ENCODE data around the gene GAN.
"Not testable (repeated sequence)": the region's sequence is repeated elsewhere in the genome, so short reads cannot be mapped to it uniquely, and the experiment has no call there.

GAN gene

DNA sequence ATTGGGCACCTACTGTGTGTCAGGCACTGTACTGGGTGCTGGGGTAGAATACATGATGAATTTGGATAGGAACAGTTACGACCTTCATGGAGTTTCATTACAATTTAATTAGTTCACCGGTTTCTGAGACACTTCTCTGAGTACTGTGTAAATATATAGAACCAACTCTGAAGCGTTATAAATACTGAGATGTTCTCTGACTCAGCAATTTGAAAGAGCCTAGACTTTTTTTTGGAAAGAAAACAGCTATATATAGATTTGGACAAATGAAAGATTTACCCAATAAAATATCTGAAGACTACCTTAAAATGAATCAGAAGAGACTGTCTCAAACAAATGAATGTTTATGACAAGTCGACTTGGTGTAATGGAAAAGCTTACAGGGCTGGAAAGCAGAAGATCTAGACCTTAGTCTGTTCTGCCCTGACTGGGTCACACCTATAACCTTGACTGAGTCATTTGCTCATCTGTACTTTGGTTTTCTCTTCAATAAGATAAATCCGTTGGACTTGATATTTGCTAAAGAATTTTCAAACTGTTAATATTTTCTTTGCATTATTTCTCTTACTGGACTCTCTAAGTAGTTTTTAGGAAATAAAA is 4.6 kb upstream of the GAN start:
- DNase-seq: no peak

DNA sequence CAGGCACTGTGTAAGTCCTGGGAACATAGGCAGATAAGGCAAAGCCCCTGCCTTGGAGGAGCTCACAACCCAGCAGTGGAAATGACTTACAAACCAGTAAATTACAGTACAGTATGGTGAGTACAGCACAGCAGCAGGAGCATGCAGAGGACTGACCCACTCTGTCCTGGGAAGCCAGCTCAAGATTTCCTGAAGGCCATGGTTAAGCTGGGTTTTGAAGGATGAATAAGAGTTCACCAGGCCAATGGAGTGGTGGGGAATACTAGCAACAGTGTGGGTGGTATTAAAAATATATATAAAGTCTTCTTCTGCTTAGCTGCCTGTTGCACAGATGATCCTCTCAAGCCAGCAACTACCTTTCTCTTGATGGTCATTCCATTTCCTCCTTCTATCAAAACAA is 3.0 kb upstream of the GAN start:
- no peak for DNase-seq

DNA sequence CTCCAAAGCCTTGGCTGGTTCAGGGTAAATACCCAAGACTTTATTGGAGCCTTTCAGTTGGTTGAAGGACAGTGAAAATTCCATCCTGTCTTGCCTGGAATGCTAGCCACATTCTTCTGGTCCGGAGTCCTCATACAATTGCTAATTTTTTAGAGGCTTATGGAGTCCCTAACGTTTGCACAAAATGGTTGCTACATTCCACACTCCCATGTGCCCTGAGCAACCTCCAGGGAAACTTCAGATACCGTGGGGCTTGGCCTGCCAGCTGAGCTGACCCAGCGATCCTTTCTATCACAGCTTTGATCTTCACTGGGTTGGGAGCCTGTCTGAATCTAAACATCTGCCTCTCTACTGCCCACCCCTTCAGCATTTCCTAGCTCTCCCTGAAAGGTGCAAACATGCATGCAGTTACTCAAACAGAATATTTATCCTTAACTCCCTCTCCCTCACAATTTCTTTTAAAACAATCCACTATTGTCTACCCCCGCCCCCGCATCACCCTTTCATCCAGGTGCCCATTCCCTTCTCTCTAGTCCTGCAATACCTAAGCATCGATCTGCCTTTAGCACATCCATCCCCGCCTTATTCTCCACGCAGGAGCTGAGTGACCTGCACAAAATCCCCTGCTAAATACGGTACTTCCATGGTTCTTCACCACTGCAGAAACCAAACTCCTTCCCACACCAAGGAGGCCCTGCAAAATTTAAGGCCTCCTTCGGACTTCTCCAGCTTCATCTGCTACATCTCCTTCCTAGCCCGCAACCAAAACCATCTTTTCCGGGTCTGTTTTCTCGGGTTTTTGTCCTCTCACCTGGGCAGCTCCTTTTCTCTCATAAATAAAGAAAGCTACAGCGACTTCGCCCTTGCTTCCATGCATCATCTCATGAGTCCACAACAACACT is 810 bp upstream of the GAN start:
- DNase-seq: peak in 1 of 2 experiments; percentile 28

DNA sequence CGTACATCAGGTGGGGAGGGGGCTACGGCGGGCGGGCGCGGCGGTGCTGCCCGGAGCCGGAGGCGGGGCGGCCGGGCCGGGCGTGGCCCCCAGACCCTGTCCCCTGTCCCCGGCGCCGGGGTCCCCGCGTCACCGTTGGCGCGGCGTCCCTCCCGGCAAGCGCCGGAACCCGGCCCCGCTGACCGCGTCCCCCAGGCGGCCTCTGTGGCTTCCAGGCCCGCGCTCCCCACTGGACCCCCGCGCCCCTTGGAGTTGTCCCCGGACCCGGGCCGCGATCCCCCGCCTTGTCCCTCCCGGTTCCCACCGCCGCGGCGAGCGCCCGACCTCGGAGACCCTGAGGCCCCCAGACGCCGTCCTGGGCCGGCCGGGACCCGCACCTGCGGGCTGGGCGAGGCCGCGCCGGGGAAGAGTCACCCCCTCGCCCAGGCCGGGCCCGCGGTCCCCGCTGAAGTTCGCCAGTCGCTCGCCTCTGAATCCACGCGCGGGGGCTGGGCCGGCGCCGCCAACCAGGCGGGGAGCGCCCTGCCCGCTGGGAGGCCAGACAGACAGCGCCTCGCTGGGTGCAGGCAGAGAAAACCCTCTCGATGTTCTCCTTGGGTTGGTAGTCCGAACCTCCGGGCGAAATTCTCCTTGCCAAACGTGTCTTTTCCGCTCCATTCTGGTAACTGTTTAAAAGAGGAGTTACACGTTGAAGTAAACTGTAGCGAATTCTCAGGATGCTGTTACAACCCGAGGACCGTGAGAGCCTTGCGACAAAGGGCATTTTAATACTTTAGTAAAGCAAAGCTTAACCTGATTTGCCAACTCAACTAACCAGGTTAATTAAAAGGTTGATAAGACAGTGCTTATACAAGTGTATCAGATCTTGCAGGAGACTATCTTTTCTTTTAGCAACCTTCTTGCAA is 761 bp downstream of the GAN start:
- DNase-seq: peak; percentile 66 to 70

DNA sequence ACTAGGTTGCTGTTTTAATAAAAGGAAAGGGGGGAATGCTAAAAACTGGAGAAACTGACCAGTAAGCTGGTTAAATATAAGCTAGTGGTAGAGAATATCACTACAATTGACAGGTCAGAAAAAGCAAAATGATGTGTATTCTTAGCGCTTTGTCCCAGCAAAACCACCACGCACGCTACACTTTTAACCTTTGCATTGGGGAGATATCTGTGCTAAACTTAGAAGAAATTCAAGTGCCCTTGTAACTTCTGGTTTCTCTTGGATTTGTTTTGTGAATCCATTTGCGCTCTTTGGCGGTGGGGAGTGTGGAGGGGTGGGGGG is 1.4 kb downstream of the GAN start:
- no peak for DNase-seq

DNA sequence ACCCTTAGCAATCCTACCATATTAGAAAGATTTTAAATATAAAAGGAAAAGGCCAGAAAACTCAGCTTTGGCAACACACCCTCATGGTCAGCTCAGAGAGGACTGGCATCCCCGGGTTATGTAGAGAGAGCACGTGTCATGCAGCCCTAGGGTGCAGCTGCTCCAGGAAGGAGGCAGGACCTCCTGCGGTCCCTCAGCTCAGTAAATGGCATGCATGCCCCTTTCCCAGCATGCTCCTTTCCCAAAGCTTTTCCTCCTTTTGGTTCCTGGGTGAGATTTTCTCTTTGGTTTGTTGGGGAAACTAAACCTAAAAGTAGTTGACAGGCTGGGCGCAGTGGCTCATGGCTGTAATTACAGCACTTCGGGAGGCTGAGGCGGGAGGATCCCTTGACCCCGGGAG is 3.9 kb downstream of the GAN start:
- no peak for DNase-seq

DNA sequence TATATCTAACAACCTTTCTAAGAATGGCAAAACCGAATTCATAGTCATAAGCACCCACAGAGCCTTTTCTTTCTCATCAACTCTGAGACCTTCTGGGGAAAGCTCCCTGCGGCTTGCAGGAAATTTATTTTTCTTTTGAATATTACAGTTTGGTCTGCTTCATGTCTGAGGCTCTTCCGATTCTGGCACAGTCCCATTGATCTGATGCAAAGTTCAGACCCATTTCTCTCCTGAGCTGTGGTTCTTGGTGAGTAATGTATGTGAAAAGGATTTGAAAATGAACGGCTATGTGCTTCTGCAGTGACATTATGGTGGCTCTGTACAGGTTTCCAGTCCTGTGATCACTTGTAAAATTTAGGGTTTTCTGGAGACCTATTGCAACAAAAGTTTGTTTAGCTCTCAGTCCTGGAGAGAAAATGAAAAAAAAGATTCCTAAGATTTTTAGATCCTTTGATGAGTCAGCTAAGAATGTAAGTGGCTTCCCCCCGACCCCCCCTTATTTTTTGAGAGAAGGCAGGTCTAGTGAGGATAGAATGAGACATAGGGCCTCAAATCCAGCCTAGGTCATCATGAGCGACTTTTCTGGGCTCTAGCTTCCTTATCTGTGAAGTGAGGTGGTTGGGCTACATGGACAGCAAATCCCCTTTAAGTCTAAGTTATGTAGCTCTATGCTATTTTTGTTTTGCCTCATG is 4.6 kb downstream of the GAN start:
- no peak for DNase-seq

DNA sequence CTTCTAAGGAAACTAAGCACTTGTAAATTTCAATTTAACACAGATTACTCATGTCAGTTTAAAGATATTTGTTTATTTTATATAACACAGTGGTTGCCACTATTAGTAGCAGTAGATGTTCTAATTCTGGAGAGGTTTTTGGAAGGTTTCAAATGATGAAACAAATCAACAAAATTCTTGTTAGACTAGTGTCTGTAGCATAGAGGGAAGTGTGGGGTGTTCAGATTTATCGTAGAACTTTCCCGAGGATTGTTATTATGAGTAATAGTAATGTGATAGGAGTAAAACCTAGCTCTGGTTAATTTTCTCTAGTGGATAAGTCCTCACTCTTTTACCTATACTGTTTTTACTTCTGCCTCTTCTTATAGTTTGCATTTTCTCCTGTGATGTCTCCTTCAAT is 6.3 kb downstream of the GAN start:
- no peak for DNase-seq

DNA sequence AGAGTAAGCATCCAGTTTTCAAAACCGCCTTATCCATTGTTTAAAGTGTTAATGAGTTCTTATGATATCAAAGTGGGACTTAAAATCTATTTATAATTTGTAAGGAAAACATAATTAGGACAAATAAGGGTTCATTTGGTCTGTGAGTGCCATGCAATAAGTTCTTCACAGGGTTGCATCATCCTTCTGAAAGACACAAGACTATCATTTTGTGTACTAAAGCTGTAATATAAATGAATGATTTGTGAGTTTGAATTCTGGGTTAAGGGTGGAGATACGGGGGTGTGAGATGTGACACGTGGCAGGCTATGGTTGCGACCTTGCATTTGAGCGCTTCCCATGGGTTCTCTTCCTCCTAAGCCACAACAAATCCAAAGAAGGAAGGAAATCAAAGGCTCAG is 6.8 kb downstream of the GAN start:
- DNase-seq: no peak

DNA sequence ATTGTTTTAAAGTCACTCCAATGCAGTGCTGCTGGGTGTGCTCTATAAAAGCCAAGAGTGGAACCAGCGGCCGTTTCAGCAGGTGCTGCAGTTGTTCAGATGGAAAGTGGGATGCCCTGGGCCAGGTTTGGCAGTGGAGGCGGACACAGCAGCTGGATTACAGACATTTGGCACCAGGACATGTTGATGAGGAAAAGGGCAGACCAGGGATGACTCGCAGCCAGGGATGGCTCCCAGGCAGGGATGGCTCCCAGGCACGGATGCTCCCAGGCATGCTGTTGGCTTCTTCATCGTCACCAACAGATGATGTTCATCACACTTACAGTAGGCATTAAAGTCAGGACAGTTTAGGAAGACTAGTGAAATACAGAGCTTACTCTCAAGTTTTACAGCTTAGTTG is 10.0 kb downstream of the GAN start:
- DNase-seq: no peak

DNA sequence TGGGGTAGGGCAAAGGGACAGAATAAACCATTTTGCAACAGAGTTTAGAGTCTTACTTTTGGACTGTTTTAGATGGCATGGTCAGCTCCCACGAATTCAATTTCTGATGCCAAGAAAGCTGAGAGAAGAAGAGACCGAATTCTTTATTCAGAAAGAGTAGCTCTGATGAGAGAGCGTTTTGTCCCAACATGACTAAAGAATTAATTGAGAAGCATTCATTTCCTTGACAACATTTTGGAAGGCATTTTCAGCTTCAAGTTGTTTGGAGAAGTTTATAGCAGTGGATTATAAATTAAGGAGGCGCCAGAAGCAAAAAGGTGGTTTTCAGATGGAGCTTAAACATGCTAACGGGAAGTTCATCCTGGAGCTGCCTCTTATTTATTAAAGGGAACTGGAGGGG is 12.2 kb downstream of the GAN start:
- no peak for DNase-seq

DNA sequence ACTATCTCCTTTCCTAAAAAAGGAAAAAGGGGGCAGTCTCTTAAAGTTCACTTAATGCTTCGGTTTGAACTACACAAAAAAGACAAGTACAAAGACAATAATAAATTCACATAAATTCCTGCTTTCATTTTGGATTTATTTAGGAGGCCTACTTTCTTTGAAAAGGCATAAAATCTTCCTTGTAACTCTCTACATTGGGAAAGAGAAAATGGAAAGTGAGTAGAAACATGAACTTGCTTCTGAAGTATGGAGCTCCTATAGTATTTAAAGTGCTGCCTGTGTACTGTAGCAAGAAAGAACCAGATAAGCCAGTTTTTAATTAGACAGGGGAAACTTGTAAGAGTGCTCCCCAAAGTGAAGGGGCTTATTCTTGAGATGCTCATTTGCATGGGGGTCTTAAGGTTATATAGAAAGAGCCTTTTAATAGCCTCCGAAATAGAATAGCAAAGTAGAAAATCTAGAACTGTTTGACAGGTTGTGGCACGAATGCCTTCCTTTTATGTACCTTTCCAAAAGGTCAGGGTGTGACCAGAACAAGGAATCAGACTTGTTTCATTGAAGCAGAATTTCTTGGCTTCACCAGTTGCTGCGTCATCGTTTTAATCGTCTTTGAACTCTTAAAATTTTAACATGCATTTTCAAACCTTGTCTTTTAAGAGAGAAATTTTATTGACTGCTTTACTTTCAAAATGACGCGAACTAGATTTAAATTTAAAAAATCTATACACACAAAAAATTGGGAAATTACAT is 12.9 kb downstream of the GAN start:
- DNase-seq: no peak

DNA sequence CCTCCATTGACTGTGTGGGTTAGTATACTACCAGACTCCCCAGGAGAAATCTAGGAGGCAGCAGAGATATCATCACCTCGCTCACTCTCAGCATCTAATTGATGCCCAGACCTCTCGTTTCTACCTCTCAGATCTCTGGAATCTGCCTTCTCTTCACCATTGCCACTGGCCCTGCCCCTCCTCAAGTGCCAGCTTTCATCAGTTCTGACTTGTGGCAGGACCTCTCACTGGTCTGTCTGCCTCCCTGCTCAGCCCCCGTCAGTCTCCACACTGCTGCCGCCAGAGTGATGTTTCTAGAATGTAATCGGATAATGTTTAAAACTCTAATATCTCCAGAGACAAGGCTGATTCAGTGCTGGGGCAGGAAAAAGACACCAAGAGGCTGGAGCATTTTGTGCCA is 15.2 kb downstream of the GAN start:
- DNase-seq: no peak

DNA sequence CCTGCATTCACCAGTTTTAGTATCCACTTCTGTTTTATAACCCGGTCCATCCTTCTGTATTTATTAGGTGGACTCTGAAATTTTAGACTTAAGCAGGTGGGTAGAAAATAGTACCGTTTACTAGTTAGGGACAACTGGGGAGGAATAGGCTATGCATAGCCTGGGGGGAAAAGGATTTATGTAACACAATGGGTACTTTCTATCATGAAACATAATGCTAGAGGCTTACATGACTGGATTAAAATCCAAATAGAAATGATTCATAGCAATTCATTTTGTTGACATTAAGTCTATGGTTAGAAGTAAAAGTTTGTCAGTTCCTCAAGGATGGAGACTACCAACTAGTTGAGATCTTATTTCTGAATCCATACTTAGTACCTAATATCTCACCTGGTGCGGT is 18.6 kb downstream of the GAN start:
- DNase-seq: no peak

DNA sequence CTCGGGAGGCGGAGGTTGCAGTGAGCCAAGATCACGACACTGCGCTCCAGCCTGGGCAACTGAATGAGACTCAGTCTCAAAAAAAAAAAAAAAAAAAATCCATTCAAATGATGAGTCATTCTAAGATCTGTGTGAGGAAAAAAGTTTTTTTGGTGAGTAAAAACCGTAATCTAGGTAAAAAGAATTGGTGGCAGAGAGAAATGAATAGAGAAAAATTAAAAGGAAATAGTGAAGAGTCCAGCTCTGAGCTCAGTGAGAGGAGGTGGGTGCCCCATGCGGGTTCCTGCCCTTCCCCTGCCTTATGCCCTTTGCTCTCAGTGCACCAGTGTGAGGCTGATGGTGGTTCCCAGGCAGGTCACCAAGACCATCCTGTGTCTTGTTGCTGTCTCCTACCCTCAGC is 20.9 kb downstream of the GAN start:
- peak; percentile 45 to 59 for DNase-seq

DNA sequence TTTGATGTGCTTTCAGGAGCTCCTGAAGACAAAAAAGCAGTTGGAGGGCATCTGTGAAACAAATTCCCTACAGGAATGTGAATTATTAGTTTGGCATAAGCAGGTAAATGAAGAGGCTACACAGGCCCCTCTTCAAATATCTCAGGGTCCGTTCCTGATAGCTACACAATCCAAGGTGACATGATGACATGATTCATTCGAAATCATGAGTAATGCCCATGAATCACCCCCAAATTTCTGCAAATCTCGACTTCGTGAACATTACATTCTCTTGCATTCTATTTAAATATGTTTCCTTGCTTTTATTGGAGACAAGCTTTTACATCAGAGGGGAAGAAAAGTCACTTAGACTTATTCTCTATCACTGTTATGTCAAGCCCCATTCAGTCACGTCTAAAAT is 22.3 kb downstream of the GAN start:
- no peak for DNase-seq

DNA sequence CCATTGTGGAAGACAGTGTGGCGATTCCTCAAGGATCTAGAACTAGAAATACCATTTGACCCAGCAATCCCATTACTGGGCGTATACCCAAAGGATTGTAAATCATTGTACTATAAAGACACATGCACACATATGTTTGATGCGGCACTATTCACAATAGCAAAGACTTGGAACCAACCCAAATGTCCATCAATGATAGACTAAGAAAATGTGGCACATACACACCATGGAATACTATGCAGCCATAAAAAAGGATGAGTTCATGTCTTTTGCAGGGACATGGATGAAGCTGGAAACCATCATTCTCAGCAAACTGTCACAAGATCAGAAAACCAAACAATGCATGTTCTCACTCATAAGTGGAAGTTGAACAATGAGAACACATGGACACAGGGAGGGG is 30.4 kb downstream of the GAN start:
- not testable (repeated sequence) for DNase-seq

DNA sequence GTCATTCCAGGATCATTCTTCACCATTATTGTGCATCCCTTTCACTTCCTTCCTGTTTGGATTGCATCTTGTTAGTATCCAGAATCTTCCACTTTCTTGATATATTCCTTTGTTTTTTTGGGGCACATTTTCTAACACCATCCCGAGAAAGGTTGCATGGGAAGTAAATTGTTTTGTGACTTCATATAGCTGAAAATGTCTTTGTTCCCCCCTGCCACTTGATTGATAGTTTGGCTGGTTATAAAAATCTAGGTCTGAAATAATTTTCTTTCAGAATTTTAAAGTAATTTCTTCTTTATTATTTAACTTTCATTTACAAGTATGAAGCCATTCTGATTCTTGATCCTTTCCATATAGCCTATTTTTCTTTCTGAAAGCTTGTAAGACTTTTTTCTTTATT is 32.7 kb downstream of the GAN start:
- DNase-seq: no peak

DNA sequence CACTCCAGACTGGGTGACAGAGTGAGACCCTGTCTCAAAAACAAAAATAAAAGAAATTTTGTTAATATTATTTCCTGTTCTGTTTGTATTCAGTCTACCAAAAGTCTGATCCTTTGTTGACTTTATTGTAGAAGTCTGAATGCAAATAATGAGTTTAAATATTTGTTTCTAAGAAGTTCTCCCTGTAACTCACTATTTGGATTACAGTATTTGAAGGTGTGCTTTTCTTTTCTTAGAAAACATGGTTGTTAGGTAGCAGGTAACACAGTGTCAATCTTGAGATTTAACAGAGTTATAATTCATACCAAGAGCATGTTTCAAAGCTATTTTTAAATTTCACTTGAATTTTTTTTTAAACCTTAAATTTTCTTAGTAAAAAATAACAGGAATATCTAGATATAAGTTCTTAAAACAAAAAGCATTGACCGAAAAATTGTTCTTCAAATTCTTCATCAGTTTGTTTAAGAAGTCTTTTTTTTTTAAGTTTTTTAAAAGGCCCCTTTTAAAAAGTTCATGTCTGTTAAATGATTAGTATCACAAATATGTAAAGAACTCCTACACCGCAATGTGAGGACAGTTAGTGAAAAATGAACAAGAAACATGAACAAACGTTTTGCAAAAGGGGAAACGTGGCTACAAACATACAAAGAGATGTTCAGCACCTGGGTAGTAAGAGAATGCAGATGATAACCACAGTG is 35.0 kb downstream of the GAN start:
- no peak for DNase-seq

DNA sequence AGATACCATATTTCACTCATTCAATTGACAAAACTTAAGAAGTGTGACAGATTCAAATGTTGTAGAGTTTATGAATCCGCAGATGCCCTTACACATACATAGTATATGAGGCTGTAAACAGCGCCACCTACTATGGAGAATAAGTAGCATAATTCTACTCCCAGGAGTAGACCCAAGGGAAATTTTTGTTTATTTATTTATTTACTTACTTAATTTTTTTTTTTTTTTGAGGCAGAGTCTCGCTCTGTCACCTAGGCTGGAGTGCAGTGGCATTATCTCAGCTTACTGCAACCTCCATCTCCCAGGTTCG is 35.5 kb downstream of the GAN start:
- no peak for DNase-seq

DNA sequence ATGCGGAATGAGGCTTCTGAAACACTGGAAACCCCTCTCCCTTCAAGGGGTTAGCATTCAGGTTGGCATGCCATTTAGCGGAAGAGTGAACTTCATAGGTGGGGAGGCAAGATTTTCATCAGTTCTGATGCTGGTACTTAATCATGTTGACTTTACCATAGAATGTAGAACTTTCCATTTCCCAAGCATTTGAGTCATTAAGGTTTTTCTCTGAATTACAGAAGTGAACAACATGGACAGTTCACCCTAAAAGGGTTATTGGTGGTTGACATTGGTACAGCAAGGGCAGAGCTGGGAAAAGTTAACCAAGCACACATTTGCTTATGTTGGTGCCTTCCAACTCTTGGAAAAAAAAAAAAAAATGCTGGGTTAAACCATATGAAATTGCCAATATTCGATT is 39.1 kb downstream of the GAN start:
- DNase-seq: no peak

DNA sequence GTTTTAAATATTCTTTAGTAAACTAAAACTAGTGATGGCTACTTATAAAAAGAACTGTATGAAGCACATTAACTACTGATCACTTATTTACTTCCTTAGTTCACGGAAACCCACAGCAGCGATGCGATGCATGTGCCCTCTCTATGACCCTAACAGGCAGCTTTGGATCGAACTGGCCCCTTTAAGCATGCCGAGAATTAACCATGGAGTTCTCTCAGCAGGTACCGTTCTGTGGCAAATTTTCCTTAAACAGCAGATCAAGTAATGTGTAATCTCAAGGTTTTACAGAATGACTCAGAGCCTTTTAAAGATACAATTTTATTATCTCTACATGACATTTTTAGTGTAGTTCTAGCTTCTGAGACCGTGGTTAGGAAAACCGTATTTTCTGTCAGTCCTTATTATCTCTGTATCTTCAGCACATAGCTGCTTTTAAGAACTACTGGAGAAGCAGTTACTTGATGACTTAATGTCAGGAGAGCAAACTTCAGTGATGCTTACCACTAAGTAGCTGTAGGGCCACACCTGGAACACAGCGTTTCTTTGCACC is 43.0 kb downstream of the GAN start:
- DNase-seq: no peak

Measured in activated T-cell treated with anti-CD3 and anti-CD28 coated beads, Interleukin-2, amount 50 U/mL, for 48 hours (primary cell).